ENCODE measurements around the gene XKR7.

XKR7 gene

DNA sequence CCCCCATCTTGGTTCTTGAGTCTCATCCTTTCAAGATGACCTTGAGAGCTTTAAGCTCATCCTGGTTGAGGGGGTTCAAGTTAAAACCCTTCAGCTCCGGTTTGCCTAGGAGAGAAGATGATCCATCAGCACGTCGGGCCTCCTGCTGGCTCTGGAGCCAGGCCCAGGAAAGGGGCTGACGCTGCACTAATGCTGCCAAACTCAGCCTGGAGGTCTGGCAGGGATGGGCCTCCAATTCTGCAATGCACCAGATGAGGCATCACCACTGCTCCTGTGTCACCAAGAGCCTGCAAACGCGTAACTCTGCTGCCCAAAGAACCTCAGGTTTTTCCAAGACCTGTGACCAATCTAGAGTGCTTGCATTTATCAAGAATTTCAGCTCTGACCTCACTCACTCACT lies 22.2 kb upstream of the XKR7 start:
- DNase-seq = no peak

DNA sequence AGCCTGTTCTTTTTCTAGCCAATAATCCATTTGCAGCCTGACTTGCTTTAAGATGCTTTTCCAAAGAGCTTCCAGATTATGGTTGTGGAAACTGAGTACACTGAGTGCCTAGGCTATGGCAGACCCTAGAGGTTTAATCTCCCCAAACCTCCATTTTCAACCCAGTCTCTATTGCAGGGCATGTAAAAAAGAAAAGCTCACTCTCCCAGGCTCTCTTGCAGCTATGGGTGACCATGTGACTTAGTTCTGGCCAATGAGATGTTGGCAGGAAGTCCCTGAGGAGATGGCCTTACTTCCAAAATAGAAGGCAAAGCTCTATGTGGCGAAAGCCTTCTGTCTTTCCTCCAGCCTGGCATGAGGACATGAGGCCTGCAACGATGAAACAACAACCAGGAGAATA lies 19.9 kb upstream of the XKR7 start:
- no peak for DNase-seq

DNA sequence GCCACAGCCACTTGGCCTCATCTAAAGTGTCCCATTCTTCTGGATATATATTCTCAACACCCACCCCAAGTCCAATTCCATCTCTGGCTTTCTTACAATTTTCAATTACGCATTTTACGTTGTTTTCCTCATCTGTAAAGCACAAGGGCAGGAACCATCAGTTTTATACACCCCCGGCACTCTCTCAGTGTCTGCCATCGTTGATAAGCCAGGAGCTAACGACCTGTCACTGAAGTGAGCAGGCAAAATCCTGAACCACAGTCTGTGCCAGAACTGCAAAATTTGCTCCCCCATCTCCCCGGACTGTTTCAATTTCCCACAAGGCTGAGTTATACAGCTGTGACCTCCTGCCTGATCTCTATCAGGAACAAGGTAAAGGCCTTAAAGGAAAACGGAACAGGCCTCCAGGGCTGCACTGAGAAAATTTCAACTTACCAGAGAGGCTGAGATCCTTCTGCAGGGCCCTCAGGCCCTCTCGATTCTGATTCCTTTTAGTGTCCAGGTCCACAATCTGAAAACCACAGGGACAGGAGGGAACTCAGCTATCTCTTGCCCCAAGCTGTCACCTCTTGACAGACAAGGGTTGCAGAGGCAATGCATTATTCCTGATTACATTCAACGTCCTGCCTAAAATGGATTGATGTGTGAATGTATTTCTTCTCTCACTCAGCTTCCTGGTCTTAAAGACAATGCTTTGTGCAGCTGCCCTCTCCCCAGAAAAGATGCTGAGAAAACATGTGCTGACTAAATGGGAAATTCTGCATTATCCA lies 17.9 kb upstream of the XKR7 start:
- no peak for DNase-seq

DNA sequence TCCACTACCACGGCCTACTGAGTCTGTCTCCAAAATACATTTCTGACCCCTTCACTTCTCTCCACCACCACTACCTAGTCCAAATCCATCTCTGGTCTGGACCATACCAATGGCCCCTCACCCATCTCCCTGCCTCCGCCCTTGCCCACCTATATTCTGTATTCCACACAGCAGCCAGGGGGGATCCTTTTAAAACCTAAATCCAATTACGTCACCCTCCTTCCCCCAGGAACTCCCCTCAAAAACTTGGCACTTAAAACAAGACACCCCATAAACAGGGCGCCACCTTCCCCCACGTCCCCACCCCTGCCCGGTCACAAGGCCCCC lies 16.8 kb upstream of the XKR7 start:
- DNase-seq = no peak

DNA sequence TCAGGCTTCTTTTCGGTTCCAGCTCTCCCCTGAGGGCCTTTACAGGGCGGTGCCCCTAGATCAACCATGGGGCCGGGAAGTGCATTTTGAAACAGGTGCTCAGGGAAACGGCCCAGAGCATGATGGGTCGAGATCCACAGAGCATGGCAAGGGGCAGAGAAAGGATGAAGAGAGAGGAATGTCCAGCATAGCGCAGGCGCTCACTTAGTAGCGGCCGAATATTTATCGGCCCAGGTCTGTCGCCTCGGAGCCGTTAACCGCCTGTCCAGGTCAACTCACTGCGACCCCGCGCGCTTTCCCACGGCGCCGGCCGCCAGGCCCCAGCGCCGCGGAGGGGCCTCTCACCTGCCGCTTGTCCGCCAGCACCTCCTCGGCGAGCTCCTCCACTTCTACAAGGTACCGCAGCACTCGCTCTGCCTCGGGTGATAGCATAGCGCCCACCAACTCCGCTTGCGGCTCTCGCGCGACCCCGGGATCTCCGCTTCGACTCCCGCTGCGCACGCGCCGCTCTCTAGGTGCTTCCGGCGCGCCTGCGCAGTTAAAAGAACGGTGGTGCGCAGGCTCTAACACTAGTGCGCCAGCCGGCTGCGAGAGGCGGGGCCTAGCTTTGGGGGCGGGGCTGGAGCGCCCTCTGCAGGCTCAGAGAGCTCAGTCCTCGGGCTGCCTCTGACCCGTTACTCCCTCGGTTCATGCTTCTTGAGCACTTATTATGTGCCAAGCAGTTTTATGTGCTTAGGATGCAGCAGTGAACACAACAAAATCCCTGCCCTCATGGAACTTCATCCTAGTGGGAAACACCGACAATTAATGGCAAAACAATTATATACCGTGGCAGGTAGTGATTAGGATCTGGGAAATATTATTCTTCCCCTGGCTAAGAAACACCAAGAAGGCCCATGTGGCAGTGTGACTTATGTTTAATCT lies 16.2 kb upstream of the XKR7 start, which contains the start of gene PDRG1:
Gene PDRG1, minus strand, starts transcription at position 517 of the 924 bp plus-strand sequence. Its CDS starts 85 bp downstream, at position 432.
- DNase-seq = peak; percentile 84

DNA sequence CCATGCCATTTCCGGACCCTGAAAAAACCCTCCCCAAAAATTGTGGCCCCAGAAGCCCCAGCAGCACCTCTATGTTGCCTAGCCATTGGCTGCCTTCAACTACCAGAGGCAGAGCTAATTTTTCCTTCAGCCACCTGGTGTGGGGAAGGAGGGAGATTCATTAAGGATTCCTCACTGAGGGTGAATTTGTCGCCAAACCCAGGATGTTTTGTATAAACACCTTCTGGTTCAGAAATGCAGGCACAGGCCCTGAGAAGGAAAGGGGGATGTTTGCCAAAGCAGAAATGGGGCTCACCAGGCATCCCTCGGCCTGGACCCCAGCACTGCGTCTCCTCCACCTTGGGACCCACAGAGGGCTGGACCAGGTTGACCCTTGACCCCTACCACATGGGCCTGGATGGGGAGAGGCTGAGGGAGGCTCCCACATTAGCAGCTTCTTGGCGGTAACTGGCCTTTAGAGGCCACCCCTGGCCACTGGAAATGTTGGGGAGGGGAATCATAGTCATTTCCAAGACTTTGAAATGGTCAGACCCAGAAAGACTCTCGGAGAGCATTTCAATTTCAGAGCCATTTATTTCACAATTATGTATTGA lies 14.3 kb upstream of the XKR7 start:
- no peak for DNase-seq

DNA sequence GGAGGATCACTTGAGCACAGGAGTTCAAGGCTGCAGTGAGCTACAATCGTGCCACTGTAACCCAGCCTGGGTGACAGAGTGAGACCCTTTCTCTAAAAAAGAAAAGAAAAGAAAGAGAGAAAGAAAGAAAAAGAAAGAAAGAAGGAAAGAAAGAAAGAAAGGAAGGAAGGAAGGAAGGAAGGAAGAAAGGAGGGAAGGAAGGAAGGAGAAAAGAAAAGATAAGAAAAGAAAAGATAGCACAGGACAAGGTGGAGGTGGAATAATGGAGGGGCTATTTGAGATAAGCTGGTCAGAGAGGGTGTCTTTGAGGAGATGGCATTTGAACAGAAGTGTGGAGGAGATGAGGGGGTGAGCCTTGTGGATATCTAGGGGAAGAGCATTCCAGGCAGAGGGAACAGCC lies 13.5 kb upstream of the XKR7 start:
- DNase-seq = no peak

DNA sequence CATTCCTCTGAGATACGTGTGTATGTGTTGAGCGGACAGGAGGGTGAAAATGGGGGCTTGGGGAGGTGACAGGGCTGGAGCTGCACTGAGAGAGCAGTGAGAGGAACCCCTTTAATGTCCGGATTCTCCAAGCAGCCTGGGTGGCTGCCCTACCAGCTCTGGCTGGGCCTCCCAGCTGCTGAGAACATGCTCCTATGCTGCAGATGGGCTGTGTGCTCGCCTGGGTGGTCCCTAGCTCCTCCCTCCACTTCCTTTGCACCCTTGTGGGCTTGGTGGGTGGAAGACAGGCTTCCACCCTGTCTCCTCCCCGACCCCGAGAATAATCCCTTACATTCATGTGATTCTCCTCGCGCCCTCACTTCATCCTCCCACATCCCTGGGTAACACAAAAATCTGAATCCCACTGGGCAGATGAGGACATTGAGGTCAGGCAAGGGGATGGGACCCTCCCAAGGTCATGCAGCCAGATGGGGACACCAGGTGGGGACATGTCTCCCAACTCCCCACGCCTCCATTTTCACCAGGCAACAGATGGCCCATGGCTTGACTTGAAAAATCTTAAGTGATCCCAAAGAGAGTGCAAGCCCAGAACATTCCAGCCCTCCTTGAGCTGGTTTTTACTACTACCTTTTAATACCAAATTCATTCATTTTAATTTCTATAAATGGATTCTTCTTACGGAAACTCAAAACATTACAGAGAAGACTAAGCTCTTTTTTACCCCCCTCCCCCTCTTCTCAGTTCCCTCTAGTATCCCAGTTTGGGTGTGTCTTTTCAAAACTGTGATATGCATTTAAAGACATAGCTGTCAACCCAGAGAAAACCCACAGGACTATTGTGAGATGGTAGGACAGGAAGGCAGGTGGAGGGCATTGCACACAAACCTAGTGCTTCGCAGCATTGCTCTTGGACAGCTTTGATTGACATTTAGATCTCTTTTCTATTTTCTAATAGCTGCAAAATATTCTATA lies 11.1 kb upstream of the XKR7 start:
- DNase-seq = no peak

DNA sequence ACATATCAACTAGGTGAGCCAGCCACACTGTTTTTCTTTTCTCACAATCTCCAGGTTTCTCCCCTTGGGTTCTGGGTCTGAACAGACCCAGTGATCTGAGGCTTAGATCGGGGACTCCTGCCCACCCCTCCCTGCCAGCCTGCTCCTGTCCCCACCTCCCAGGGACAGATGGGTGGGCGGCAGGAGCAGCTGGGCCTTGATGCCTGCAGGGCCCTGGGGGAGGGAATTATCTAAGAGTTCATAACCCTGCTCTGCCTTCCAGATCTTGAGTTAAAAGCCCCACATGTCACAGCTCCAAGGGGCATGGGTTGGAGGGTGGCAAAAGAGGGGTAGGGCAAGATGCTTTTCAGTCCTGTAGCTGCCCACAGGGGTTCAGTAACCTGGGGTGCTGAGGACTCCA lies 5.2 kb upstream of the XKR7 start:
- no peak for DNase-seq

DNA sequence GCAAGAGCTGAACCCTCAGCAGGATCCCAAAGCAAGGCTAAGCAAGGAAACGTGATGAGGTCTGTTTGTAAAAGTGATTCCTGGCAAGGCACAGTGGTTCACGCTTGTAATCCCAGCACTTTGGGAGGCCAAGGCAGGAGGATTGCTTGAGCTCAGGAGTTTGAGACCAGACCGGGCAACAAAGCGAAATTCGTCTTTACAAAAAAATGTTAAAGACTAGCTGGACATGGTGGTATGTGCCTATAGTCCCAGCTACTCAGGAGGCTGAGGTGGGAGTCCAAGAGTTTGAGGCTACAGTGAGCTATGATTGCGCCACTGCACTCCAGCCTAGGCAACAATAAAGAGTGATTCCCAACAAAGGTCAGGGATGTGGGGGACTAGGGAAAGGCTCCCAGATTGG lies 4.1 kb upstream of the XKR7 start:
- DNase-seq = no peak

DNA sequence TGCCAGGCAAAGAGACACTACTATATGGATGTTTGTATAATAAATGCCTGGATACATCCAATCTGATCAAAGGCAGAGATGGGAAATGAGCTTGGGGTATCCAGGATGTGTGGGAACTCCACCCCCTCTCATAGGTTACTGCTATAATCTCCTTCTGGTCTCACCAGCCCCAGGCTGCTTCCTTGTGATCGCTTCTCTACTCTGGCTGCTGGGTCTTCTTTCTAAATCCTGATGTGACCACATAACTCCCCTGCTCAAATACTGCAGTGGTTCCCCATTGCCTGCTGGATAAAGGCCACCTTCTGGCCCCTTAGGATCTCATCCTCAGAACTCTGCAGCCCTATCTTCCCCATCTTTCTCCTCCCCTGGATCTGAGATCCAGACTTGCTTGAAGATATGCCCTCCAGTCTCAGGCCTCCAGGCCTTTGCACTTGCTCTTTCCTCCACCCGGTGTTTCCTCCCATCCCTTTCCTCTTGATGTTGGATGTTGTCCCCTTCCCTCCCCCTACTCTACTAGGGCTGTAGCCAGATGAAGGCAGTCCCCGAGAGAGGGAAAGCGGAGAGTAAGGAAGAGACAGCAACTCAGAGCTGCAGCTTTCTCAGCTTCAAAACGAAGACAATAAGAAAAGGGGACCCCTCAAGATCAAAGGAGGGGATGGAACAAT lies 828 bp upstream of the XKR7 start:
- DNase-seq = no peak

DNA sequence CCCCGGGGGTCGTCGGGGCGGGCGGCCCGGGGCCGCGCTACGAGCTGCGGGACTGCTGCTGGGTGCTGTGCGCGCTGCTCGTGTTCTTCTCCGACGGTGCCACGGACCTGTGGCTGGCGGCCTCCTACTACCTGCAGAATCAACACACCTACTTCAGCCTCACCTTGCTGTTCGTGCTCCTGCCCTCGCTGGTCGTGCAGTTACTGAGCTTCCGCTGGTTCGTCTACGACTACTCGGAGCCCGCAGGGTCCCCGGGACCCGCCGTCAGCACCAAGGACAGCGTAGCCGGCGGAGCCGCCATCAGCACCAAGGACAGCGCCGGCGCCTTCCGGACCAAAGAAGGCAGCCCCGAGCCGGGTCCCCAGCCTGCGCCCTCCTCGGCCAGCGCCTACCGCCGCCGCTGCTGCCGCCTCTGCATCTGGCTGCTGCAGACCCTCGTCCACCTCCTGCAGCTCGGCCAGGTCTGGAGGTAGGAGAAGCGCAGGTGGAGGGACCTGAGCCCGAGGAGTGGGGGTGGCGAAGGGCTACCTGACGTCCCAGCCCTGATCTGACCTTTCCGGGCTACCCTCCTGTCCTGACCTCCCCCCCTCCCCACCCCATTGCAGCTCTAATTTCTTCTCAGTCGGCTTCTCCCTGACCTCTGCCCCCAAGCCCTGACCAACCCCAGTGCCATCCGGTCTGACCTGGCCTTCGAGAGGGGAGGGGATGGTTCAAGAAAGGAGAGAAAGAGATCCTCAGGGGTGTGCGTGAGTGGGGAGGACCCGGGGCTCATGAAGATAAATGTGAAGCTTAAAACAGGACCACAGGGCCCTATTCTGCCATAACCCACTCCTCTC lies 558 bp downstream of the XKR7 start:
- no peak for DNase-seq

DNA sequence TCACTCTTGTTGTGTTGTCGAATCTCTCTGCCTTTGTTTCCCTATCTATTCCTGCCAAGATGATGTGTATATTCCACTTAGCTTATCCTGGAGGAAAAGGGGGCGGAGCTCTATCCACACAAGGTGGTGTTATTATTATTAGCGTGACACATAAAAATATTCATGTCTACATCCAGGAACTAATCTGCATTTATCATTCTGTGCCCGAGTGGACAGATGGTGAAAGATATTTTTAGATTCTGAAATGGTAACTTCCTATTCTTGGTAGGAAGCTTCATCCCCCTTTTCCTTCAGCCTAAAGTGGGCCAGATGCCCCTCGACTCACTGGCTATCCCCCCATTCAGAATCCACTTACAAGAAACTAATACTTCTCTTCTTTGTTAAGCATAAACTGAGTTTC lies 2.0 kb downstream of the XKR7 start:
- DNase-seq = no peak

DNA sequence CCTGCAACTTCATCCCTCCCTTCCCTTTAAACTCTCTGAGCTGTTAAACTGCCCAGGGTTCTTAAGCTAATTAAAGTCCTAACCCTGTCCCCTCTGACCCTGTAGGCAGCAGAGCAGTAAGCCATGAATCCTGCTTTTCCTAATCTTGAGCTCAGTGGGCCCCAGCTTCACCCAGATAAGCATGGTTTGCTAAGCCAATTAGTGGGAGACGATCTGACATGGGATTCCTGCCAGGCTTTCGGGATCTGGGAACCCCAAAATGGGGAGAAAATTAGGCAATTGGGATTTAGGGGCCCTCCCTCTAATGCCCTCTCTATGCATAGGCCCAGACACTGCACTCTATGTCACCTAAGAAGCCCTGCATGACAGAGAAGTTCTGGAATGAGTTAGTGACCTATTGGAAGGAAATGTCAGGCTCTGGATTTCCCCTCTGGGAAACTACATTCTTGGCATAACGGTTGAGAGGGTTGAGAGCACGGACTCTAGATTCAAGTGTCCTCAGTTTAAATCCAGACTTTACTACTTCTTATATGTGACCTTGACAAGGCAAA lies 4.6 kb downstream of the XKR7 start:
- no peak for DNase-seq

DNA sequence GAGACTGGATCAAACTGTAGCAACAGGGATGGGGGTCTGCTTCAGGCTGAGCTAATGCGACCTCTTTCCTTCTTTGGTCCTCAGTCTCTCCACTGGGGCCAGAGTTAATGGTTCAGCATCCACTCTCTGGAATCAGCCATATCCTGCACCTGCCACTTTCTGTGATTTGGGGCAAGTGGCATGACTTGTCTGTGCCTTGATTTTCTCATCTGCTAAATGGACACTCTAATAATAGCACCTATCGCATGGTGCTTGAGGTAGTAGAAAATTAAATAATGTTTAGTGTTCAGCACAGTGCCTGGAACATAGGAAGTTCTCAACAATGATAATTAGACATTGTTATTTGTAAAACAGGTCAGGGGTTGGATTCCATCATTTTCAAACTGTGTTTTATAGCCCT lies 6.3 kb downstream of the XKR7 start:
- DNase-seq = no peak

DNA sequence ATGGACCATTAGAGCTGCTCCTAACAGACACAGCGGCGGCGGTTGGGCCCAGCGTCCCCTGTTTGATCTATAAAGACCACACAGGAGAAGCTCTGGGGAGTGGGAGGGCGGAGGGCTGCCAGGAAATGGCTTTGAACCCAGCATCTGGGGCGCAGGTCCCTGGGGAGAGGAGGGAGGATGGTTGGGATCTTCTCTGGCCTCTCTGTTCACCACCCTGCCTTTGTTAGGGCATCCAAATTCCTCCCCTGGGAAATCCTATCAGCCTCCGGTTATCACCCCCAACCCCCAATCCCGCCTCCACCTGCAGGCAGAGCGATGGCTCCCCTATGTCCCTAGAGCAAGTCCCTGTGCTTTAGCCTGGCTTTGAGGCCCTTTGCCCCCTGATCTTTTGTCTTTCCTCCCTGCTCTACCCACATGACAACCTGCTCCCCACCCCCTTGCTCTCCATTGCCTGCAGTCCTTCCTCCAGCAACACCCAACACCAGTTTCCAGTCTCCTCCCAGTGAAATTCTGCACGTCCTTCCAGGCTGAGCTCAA lies 7.1 kb downstream of the XKR7 start:
- DNase-seq = no peak

DNA sequence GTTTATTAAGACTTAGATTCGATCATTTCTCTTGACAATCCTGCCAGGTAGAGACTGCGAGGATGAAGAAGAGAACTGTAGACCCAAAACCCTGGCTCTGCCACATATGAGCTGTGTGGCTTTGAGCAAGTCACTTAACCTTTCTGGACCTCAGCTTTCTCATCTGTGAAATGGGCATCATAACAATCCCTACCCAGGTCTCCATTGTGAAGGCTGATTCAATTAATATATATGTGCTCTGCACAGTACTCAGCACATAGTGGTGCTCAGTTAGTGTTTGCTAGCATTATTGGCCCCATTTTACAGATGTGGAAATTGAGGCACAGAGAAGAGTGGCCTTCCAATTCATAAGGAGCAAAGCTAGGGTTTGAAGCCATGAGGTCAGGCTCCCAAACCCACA lies 7.9 kb downstream of the XKR7 start:
- DNase-seq = no peak

DNA sequence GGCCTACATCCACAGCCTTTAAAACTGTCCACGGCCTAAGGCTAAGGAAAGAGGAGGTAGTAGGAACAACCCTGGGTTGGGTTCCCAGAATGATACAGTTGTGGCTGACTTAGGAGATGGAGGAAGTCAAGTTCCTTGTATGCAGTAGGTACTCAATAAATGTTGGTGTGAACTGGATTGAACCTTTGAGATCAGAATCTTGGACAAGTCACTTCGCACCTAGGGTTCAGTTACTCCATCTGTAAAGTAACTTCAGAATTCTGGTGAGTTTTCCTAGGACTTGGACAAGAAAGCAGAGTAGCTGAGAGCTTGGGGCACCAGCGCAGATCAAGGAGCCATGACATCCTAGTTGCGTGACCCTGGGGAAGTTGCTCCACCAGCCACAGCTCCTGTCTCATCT lies 9.1 kb downstream of the XKR7 start:
- no peak for DNase-seq

DNA sequence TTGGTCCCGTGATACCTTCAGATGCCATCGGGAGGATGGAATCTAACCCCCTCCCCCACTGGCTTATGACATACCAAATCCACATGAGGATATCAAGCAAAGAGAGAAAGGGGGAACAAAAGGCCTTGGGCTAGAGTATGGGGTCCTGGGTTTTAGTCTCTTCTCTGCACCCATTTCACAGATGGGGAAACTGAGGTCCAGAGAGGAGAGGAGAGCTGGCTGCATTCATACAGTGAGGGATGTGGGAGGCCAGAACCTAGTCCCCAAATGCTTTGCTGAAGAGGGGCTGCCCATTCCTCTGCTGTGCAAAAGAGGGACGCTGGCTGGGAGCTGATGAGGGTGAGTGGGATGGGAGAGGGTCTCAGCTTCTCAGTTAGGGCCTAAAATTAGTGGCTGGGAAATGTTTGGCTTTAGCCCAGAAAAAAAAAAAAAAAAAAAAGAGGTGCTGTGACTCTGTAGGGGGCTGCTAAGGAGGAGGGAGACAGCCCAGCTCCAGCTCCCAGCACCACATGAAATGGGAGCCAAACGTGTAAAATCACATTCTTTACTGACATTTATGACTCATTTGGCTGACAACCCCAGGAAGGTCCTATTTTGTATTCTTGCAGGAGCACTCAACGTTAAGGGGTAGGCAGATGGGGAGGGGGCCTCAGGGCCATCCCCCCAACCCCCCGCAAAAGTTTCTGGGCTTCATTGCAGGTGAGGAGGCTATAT lies 11.9 kb downstream of the XKR7 start:
- no peak for DNase-seq

DNA sequence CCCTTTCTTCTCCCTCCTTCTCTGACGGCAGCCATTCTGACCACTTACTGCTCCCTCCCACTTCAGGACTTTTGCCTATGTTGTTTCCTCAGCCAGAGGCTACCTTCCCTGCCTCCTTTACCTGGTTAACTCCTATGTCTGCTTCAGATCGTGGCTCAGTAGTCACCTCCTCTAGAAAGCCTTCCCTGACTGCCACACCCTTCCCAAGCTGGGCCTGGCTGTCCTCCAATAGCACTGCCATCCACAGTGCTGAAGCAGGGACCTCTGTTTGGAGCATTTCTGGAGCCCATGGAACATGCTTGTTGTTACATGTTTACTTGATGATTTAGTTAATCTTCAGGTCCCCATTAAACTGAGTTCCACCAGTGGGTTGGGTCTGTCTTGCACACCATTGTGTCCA lies 13.8 kb downstream of the XKR7 start:
- no peak for DNase-seq
